GM21381 (cell line): Measurements from ENCODE around the gene TNS3.

Experiments
- ATAC-seq: cut with Tn5 transposase; IDR thresholded peaks from one replicate; pipeline ENCODE4 v1.9.1; 2021; ENCODE audit warnings: mild to moderate bottlenecking, moderate library complexity; ENCODE audit not compliant: unreplicated experiment

TNS3 gene

DNA sequence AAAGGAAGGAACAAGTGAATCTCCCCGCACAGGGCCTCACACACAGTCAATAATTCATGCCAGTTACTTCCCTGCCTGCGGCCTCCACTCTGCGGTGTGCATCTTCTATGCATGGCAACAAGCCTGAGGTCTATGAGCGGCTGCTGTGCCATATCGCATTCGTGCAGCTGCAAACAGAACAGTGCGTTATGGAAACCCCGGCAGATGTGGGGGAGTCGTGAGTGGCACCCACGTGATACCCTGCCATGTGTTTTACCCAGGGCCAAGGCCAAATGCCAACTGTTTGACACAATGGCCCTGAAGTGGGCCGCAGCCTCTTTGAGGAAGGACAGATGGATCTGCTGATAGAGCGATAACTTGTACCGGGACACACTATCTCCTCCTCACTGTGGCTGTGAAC lies 13.4 kb downstream of the TNS3 start:
- no peak for ATAC-seq

- no peak for ATAC-seq
These were observed 13.9 kb downstream of the TNS3 start for GRCh38 chr7:47568056-47568455.

- ATAC-seq: no peak
These were observed 16.2 kb downstream of the TNS3 start for GRCh38 chr7:47565640-47566250.

DNA sequence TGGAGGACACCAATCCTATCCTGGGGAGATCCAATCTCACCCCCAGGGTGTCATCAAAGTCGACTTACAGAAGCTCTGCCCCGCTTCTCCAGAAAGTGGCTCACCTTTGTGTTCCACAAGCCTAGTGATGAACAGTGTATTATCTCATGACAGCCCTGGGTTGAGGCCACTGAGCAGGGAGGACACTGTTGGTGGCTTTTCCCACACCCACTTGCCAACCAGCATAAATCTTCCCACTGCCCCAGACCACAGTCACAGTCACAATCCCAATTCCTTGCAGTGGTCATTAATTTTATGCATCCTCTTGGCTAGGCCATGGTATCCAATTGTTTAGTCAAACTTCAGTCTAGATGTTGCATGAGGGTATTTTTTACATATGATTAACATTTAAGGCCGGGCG lies 18.4 kb downstream of the TNS3 start:
- ATAC-seq: no peak

DNA sequence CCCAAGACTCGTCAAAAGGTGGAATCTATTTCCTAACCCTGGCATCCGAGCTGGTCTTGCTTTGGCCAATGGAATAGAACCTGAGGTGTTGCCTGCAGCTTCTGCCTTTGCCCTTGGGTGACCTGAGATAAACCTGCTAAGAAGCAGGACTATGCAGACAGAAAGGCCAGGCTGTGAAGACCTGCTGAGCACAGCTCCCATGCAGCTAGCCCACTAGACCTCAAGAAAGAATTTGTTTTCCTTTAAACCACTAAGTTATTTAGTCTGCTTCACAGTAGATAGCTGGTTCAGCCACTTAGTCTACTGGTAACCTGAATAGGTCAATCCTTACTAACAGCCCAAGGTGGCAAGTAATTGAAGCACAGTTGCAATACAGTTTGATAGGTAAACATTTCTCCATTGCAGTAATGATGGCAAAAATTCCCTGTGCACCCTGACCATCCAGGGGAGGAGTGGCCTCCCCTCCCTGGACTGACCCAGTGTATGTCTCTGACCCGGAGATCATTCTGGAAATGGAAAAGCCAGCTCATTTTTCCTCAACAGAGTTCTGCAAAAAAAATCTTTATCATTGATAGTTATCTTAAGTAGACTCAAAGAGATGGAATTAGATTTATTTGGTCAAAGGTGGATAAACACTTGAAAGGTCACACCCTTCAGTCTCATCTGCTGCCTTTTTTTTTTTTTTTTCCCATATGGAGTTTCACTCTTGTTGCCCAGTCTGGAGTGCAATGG lies 20.0 kb downstream of the TNS3 start:
- no peak for ATAC-seq

DNA sequence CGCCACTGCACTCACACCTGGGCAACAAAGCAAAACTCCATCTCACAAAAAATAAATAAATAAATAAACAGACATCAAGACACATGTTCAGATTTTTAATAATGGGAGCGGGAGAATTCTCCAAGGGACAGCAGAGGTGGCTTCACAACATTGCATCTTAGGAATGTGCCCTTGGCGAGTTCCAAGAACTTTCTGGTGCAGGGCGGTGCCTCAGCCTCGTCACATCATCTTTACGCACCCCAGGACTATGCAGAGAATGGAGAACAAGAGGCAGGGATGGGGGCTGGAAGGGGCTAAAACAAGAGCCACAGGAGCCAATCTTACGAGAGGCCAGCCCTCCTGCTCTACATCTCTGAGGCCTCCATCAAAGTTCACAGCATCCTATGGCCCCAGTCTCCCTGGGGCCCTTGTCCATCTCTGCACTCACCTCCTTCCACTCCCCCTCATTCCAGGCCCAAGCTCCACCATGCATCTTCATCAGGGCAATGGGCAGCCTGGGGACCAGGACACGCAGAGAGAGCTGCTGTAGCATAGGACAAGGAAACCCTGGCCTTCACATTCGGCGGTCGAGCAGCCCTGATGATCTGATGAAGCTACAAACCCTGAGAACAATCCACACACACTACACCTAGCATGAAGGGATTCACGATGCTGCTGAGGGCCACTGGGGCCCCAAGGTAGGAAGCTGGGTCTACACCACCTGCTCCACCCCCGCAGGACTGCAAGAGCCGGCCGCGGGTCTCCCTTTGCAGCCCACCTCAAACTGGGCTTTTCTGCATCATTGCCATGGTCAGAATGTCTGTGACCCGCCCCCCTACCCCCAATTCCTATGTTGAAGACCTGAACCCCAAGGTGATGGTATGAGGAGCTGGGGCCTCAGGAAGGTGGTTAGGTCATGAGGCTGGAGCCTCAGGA lies 22.3 kb downstream of the TNS3 start:
- ATAC-seq: no peak

GRCh38 chr7:47557694-47558670 lies 23.9 kb downstream of the TNS3 start:
- ATAC-seq: no peak

- no peak for ATAC-seq
These were observed 24.6 kb downstream of the TNS3 start for GRCh38 chr7:47557317-47557693.

DNA sequence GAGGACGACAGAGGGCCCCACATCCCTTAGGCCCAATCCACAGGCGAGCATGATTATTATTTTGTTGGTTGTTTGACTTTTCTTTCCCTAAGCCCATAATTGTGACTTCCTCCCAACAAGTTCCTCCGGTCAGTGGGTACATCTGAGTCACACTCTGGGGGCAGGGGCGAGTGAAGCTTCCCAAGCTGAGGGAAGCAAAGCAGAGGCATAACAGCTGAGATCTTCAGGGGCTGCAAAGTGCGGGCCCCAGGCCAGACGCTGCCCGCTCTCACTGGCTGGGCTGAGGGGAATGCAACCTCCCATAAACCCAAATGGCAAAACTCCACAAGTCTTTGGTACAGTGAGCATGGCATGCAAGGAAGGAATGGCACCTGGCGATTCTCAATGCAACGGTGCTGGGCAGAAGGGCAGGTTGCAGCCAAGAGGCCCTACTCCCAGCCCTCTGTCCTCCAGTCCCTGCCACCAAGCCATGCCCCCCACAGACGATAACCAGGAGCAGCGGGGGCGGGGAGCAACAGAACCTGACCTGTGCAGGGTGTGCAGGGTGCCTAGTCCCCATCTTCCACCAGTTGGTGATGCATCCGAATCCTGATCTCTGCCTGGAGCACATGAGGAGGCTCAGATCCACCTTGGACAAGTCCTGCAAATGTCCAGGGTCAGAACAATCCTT lies 25.3 kb downstream of the TNS3 start:
- ATAC-seq: no peak

DNA sequence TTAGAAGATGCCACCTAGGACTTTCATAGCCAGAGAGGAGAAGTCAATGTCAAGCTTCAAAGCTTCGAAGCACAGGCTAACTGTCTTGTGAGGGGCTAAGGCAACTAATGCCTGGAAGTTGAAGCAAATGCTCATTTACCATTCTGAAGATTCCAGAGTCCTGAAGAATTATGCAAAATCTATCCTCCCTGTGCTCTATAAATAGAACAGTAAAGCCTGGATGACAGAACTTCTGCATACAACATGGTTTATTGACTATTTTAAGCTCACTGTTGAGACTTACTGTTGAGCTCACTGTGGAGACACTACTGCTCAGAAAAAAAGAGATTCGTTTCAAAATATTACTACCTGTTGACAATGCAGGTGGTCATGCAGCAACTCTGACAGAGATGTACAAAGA lies 28.6 kb downstream of the TNS3 start:
- ATAC-seq: no peak

GRCh38 chr7:47552621-47553020 lies 29.3 kb downstream of the TNS3 start:
- ATAC-seq: peak; percentile 98

DNA sequence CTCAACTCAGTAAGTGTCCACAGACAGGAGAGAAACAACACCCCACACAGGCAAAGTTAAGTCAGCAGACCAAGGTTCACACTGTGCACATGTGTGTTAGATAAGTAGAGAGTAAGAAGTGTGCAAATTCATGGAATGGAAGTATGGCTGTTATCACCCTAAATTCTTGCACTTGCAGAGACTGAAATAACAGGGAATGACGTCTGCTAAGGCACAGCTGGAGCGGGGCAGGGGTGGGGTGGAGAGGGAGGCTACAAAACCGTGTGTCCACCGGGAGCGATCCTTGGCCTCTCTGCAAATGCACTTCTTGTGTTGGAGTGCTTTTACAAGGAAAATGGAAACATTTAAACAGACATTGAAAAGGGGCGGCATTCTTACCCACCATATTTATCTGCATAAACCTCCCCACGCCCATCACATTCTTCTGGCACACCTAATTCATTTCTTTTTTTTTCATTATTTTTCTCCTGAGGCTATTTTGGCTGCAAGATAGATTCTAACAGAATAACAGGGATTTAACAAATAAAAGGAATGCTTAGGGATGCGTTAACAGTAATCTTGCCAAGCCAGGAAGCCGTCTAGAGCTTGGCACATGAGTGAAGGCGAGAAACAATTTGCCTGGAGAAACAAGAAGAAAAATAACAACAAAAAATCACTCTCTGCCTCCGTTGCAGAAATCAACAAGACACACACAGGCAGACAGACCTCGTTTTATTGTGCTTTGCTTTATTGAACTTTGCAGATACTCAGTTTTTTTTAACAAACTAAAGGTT lies 30.1 kb downstream of the TNS3 start:
- ATAC-seq: no peak

DNA sequence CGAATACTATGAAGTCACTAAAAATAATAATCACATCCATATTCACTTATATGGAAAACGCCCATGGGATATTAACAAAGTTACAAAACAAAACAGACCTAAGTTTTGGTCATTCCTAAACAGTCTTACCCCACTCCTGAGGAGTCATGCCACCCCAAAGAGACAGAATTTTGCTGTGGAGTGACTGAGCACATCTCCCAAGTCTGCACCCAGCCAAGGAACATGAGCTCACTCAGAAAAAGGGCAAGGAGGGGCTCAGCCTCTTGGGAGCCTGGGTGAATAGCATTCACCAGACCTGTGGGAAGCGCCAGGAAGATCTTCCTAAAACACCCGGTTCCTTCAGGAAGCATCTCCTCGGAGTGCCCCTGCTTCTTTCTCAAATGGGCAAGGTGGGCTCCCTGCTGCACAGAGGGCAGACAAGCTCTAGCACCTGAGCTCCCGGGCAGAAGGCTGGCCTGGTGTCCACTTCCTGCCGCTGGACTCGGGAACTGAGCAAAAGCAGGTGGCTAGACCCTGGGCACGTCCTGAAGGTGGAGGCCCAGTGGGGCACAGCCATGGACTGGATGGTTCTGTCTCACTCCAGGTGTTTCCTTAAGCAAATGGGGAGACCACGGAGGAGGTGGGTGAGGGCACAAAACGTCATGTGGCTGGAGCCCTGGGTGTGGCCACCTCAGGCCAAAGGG lies 31.0 kb downstream of the TNS3 start:
- ATAC-seq: no peak

- ATAC-seq: no peak
These were observed 32.0 kb downstream of the TNS3 start for GRCh38 chr7:47549916-47550315.

DNA sequence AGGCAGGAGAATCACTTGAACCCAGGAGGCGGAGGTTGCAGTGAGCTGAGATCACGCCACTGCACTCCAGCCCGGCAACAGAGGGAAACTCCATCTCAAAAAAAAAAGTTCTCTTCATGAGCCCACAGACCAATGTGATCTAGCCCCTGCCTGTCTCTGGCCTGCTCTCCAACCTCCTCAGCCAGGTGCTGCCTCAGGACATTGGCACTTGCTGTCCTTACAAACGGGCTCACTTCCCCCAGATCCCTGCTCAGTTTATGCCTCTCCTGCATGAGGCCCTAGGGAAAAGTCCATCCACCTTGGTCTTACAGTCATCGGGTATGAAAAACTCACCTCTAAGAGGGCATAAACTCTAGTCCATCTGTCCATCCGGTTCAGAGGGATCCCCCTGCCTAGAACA lies 32.5 kb downstream of the TNS3 start:
- no peak for ATAC-seq

DNA sequence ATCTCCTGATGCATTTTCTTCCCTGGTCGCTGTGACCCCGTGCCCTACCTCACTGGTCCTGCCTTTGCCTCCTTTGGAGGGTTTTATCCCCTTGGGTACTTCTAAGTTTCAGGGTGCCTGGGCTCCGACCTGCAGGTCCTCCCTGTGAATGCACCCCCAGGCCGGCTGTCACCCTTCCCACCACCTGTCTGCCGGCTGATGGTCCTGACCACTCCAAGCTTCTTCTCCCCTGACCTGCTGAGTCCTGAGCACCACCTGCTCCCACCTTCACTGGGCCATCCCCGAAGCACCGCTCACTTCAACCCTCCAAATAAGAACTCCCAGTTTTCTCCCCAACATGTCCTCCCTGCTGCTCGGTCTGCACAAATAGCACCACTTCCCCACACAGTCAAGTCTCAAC lies 33.4 kb downstream of the TNS3 start:
- no peak for ATAC-seq

DNA sequence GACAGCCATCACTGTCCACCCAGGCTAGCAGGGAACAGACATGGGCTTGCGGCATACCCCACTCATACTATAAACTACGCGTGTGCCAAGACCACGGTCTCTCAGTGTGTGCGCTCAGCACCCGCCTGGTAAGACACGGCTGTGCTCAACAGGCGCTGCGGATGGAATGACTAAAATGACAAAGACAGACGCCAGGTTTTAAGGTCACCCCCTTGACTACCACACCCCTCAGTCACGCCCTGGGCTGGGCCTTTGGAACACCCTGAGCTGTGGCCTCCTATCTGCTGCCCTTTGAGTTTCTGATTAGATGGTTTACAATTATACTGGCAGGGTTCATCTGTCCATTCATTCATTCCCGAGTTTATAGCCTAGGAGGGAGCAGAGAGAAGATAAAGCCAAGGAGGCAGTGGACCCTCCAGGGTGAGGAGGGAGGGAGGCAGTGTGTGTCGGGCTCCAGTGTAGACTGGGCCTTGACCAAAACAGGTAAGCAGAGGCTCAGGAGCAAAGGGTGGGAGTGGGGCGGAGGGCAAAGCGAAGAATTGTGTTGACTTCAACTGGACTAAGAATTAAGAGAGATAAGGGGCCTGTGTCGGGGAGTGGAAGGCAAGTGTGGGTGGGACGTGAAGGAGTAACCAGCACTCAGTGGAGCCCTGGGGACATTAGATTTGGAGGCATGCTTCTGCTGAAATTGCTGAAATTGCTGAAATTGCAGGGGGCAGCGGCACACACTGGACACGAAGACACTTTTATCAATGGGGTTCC lies 35.0 kb downstream of the TNS3 start:
- ATAC-seq: no peak

GRCh38 chr7:47546171-47546570 lies 35.7 kb downstream of the TNS3 start:
- no peak for ATAC-seq
